Gastrocnemius medialis (tissue), 4 donors: ENCODE results near the gene STARD13. TPM values are rescaled to one million over a fixed set of nuclear protein-coding genes. Genes with fewer than 3 reads are reported as not detected.

Source experiments
- ATAC-seq, 2 donors: fragments of 150-250 bp; one replicate each; pipeline ENCODE4 v1.9.1; 2016
- DNase-seq, 2 donors: peaks; one replicate each; pipeline ENCODE4 v3.0.0-alpha.2; 2019
- H3K27ac ChIP-seq, 4 donors: fragments of 200-600 bp; sonication (generic); 1 replicate in 1 of 4; 2 replicates in 3 of 4; pipeline ENCODE4 v1.5.1; 2016 to 2018; ENCODE audit warnings: mild to moderate bottlenecking in 2 of 4, moderate library complexity in 1 of 4
- H3K27me3 ChIP-seq, 3 donors: fragments of 200-600 bp; sonication (generic) in 2 of 3; 1 replicate in 1 of 3; 2 replicates in 2 of 3; pipeline versions ENCODE4 v1.5.1 to v1.6.0; 2016 to 2019; ENCODE audit warnings: mild to moderate bottlenecking in 1 of 3, moderate library complexity in 1 of 3
- H3K36me3 ChIP-seq, 2 donors: fragments of 200-600 bp; sonication (generic) in 1 of 2; one replicate each; pipeline ENCODE4 v1.5.1; 2017 to 2018
- H3K4me1 ChIP-seq, 2 donors: fragments of 200-600 bp; sonication (generic) in 1 of 2; one replicate each; pipeline ENCODE4 v1.5.1; 2016 to 2017; ENCODE audit warnings: mild to moderate bottlenecking in 2 of 2
- H3K4me3 ChIP-seq, 4 donors: fragments of 200-600 bp; sonication (generic) in 3 of 4; 1 replicate in 1 of 4; 2 replicates in 3 of 4; pipeline ENCODE4 v1.5.1; 2016 to 2019; ENCODE audit warnings: mild to moderate bottlenecking in 2 of 4
- H3K9me3 ChIP-seq, 3 donors: fragments of 200-600 bp; sonication (generic) in 2 of 3; 1 replicate in 1 of 3; 2 replicates in 2 of 3; pipeline ENCODE4 v1.5.1; 2016 to 2019
- POLR2A ChIP-seq, 2 donors: fragments of 450-650 bp; IDR thresholded peaks; one replicate each; pipeline ENCODE4 v1.6.1; 2017; ENCODE audit warnings: antibody characterized with exemption in 2 of 2, mild to moderate bottlenecking in 2 of 2, moderate library complexity in 2 of 2
- in situ Hi-C, 4 donors: fragments of 200-750 bp; cut with MboI; loops; one replicate each; pipeline versions ENCODE4 v1.15.0 to v1.8.0; 2017; ENCODE audit warnings: low sequenced_read_pairs in 4 of 4
- intact Hi-C: fragments of 100-400 bp; cut with DNase I; formaldehyde crosslinking; loops from one replicate; pipeline ENCODE4 v1.15.1; 2023; ENCODE audit warnings: low total_unique reads
- total RNA-seq, 4 donors: library from RNA; depleted of rRNA; stranded (reverse); fragments of >200 nt; gene quantifications; one replicate each; pipeline versions ENCODE4 v1.1.0 to v1.2.3, GENCODE V29; 2016
- TF ChIP-seq, protein P1 (sequence below), 5 experiments: fragments of 450-650 bp in 3 of 5; fragments of 200-600 bp in 2 of 5; sonication (generic) in 2 of 5; IDR thresholded peaks in 4 of 5; conservative IDR thresholded peaks in 1 of 5; 1 replicate in 4 of 5; 2 replicates in 1 of 5; pipeline ENCODE4 v1.5.1; 2016 to 2019; ENCODE audit warnings: antibody characterized with exemption in 5 of 5, mild to moderate bottlenecking in 3 of 5, moderate library complexity in 3 of 5

STARD13 gene
- total RNA-seq, 4 donors from 2014 or later = 7.7 to 19.3 (median 12.0) TPM

DNA sequence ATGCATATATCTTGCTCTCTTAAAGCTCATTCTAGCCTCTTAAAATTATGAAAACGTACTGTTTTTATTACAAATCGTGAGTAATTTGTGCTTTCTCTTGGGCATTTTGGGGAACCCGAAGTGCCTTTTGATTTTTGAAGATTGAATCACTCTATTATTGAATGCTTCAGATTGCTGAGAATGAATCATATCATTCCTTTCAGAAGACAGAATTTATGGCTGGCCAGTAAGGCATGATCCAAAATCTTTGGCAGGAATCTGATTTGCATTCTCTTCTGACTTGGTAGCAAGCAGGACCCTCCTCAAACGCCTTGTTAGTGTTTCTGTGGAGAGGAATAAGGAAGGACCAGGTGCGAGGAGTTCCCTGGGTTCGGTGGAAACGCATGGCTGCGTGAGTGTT is 49.5 kb downstream of the STARD13 start:
- TF ChIP-seq, protein P1, sequence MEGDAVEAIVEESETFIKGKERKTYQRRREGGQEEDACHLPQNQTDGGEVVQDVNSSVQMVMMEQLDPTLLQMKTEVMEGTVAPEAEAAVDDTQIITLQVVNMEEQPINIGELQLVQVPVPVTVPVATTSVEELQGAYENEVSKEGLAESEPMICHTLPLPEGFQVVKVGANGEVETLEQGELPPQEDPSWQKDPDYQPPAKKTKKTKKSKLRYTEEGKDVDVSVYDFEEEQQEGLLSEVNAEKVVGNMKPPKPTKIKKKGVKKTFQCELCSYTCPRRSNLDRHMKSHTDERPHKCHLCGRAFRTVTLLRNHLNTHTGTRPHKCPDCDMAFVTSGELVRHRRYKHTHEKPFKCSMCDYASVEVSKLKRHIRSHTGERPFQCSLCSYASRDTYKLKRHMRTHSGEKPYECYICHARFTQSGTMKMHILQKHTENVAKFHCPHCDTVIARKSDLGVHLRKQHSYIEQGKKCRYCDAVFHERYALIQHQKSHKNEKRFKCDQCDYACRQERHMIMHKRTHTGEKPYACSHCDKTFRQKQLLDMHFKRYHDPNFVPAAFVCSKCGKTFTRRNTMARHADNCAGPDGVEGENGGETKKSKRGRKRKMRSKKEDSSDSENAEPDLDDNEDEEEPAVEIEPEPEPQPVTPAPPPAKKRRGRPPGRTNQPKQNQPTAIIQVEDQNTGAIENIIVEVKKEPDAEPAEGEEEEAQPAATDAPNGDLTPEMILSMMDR (IDR thresholded peaks at IDR 0.05 in 4 of 5, conservative IDR thresholded peaks at IDR 0.05 in 1 of 5) = no peak
- no peak for TF ChIP-seq POLR2A (IDR thresholded peaks at IDR 0.05)
- Histone ChIP-seq H3K27me3 (no peaks in the 10 kb centered on the region), H3K4me1 (peaks cover 18 to 21% of the 10 kb centered on the region in 2 donors), H3K4me3 (no peak overlapping the region), H3K27ac (peak overlapping the region; percentile 15 to 58 (median 55)), H3K36me3 (no peaks in the 10 kb centered on the region), H3K9me3 (no peaks in the 10 kb centered on the region)
- in situ Hi-C loops = loop anchor here in 2 of 4 donors (25.0 kb wide), 2 partner anchors 301 to 476 kb away; no protein-coding TSS in a partner anchor
- no peak for DNase-seq
- intact Hi-C loops = no loop called here
- peak; percentile 27 to 37 for ATAC-seq

DNA sequence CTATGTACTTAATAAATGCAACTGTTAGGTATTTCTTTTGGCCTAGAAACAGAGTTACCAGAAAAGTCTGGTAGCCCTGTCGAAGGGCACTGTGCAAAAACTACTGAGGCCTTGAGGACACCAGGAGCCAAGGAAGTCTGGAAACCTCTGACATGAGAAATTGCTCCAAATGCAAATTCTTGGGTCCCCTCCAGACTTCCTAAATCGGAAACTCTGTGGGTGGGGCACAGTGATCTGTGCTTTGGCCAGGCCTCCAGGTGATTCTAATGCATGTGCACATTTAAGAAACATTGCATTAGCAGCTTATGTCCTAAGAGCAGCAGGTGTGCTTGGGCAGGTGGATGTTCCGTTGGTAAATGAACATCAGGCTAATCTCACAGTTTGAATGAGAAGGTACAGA is 50.0 kb downstream of the STARD13 start:
- Histone ChIP-seq H3K9me3 (no peaks in the 10 kb centered on the region), H3K27ac (peak overlapping the region; percentile 15 to 58 (median 55)), H3K27me3 (no peaks in the 10 kb centered on the region), H3K4me3 (no peak overlapping the region), H3K4me1 (peaks cover 21 to 23% of the 10 kb centered on the region in 2 donors), H3K36me3 (no peaks in the 10 kb centered on the region)
- in situ Hi-C loops = loop anchor here in 2 of 4 donors (25.0 kb wide), 2 partner anchors 302 to 477 kb away; no protein-coding TSS in a partner anchor
- intact Hi-C loops = no loop called here
- TF ChIP-seq, protein P1 (IDR thresholded peaks at IDR 0.05 in 4 of 5, conservative IDR thresholded peaks at IDR 0.05 in 1 of 5) = no peak
- TF ChIP-seq POLR2A (IDR thresholded peaks at IDR 0.05) = no peak
- ATAC-seq = peak in 1 of 2 donors; percentile 12
- DNase-seq = no peak

DNA sequence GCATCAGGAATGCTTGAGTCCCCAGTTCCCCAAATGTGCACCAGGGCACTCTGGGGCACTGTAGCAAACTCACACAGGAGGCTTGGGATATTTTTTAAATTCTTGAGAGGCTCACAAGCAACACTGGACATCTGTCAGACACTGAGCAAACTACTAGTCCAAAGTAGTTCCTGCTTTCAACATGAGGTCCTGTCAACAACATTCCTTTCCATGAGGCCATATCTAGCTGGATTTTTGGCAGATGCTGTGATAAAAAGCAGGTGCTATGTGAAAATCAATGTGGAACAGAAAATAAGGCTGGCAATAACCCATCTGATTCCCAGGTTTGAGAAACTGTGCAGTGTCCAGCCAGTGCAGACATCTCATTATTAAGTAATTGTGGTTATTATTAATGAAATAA is 50.5 kb downstream of the STARD13 start:
- DNase-seq = peak; percentile 25 to 41
- TF ChIP-seq, protein P1 (IDR thresholded peaks at IDR 0.05 in 4 of 5, conservative IDR thresholded peaks at IDR 0.05 in 1 of 5) = no peak
- no peak for TF ChIP-seq POLR2A (IDR thresholded peaks at IDR 0.05)
- no peak overlapping the region for H3K4me3 ChIP-seq
- peak overlapping the region; percentile 15 to 58 (median 55) for H3K27ac ChIP-seq
- H3K9me3 ChIP-seq = no peaks in the 10 kb centered on the region
- intact Hi-C loops = no loop called here
- H3K27me3 ChIP-seq = no peaks in the 10 kb centered on the region
- peaks cover 25 to 27% of the 10 kb centered on the region in 2 donors for H3K4me1 ChIP-seq
- H3K36me3 ChIP-seq = no peaks in the 10 kb centered on the region
- ATAC-seq = peak; percentile 85 to 89
- in situ Hi-C loops = loop anchor here in 2 of 4 donors (25.0 kb wide), 2 partner anchors 302 to 477 kb away; no protein-coding TSS in a partner anchor

DNA sequence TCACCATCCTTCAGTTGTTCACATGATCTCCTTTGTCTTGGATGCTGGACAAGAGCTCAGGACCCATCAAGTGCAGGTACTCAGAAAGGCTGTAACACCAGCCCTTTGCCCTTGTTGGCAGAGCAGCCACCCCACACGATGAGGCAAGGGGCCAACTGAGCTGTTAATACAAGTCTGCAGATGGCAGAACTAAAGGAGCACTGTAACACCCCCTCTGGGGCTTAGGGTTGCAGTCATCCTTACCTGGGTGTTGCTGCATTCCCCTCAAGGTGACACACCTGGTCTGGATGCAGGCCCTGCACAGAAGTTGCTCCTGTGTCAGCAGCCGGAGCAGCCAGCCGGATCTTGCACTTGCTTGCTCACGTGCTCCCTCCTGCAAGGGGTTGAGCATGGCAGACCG is 52.0 kb downstream of the STARD13 start:
- intact Hi-C loops (no loop called here), in situ Hi-C loops (loop anchor here in 2 of 4 donors (25.0 kb wide), 2 partner anchors 304 to 479 kb away; no protein-coding TSS in a partner anchor)
- TF ChIP-seq, protein P1 (IDR thresholded peaks at IDR 0.05 in 4 of 5, conservative IDR thresholded peaks at IDR 0.05 in 1 of 5) = no peak
- no peak for TF ChIP-seq POLR2A (IDR thresholded peaks at IDR 0.05)
- H3K27me3 ChIP-seq = no peaks in the 10 kb centered on the region
- no peak overlapping the region for H3K4me3 ChIP-seq
- H3K4me1 ChIP-seq = peaks cover 26 to 36% of the 10 kb centered on the region in 2 donors
- DNase-seq (no peak), ATAC-seq (no peak)
- H3K9me3 ChIP-seq = no peaks in the 10 kb centered on the region
- H3K36me3 ChIP-seq = no peaks in the 10 kb centered on the region
- H3K27ac ChIP-seq = no peak overlapping the region
